Prostate gland (tissue), 1 donor: ENCODE measurements around the gene CENPX.

Source experiments
- POLR2A ChIP-seq: fragments of 450-650 bp; IDR thresholded peaks from one replicate; pipeline ENCODE4 v1.6.1; 2016; ENCODE audit warnings: antibody characterized with exemption, mild to moderate bottlenecking
- POLR2AphosphoS5 ChIP-seq: sonication (generic); formaldehyde crosslinking; IDR thresholded peaks from one replicate; pipeline ENCODE4 v1.6.1; 2017; ENCODE audit warnings: antibody characterized with exemption

DNA sequence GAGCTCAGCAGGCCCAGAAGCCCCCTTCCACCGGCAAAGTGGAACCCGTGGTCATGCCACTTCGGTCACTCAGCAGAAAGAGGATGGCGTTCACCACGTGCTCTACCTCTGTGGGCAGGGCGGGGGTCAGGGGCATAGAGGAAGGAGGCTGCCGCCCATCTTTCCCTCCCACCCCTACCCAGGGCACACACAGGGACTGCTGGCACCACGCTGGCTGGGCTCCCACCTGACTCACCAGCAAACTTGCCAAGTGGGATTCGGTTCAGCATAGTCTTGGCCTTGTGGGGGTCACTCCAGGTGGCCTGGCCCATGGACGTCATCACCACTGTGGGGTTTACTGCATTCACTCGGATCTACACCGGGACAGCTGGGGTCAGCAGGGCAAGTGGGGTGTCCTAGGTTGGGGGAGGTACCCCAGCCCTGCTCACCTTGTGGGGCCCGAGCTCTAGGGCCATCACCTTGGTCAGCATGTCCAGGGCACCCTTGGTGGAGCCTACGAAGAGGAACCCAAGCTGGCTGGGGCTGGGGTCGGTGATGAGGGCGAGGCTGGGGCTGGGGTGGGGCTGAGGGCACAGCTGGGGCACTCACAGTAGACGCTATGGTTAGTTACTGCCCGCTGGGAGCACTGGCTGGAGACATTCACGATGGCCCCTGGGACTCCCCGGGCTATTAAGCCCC, 13.4 kb upstream of the CENPX start:
- TF ChIP-seq POLR2A (no peak), POLR2AphosphoS5 (no peak)
